Activated CD8-positive, alpha-beta T cell treated with anti-CD3 and anti-CD28 coated beads for 36 hours (primary cell): ENCODE measurements around the gene AMOTL2. TPM values are rescaled to one million over a fixed set of nuclear protein-coding genes. Genes with fewer than 3 reads are reported as not detected.

Experiments used
- ATAC-seq: fragments of 200-7000 bp; cut with Tn5 transposase; one replicate; pipeline ENCODE4 v1.10.0; 2021; ENCODE audit warnings: mild to moderate bottlenecking, moderate library complexity
- CTCF ChIA-PET: fragments of 350-600 bp; sonication (Branson Sonifier 250); formaldehyde crosslinking; loops from one replicate; lab custom pipeline; 2021; ENCODE audit warnings: antibody characterized with exemption; lab: Charles Lee
- POLR2A ChIA-PET: fragments of 350-600 bp; sonication (Branson Sonifier 250); formaldehyde crosslinking; loops from one replicate; lab custom pipeline; 2021; ENCODE audit warnings: antibody characterized with exemption; lab: Charles Lee
- DNase-seq: peaks from one replicate; pipeline ENCODE4 v3.0.0-alpha.2; 2020
- H3K27ac Mint-ChIP-seq: one replicate; pipeline ENCODE4 v1.8.0; 2021; ENCODE audit warnings: mild to moderate bottlenecking, mixed read lengths
- H3K27me3 Mint-ChIP-seq: one replicate; pipeline ENCODE4 v1.8.0; 2021; ENCODE audit warnings: mixed read lengths
- H3K36me3 Mint-ChIP-seq: one replicate; pipeline ENCODE4 v1.8.0; 2021; ENCODE audit warnings: low read depth, mixed read lengths
- H3K4me1 Mint-ChIP-seq: one replicate; pipeline ENCODE4 v1.8.0; 2021; ENCODE audit warnings: low read depth, mixed read lengths
- H3K4me3 Mint-ChIP-seq: one replicate; pipeline ENCODE4 v1.8.0; 2021; ENCODE audit warnings: mild to moderate bottlenecking, moderate library complexity, mixed read lengths
- H3K9me3 Mint-ChIP-seq: one replicate; pipeline ENCODE4 v1.8.0; 2021; ENCODE audit warnings: mixed read lengths
- intact Hi-C: fragments of 100-400 bp; cut with micrococcal nuclease; formaldehyde crosslinking; loops from one replicate; pipeline ENCODE4 v1.10.0; 2022
- total RNA-seq, 2 experiments: library from RNA; stranded (reverse); gene quantifications; one replicate each; pipeline ENCODE4 v1.2.3, GENCODE V29; 2021
- TF ChIP-seq, protein P1 (sequence below): fragments of 200-600 bp; IDR thresholded peaks from one replicate; pipeline ENCODE4 v1.8.0; 2022; ENCODE audit warnings: antibody characterized with exemption, mild to moderate bottlenecking

Gene AMOTL2
- total RNA-seq, 2 experiments from 2014 or later: not detected

DNA sequence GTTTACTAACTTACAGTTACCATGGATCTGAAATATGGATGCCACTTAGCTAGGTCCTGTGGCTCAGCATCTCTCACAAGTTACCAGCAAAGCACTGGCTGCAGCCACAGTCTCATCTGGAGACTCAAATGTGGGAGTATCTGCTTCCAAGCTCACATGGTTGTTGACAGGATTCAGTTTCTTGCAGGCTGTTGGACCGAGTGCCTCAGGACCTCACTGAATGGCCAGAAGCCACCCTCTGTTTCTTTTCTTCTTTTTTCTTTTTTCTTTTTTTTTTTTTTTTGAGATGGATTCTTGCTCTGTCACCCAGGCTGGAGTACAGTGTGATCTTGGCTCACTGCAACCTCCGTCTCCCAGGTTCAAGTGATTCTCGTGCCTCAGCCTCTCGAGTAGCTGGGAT lies 20.1 kb upstream of the AMOTL2 start:
- no peaks in the 10 kb centered on the region for H3K4me1 Mint-ChIP-seq
- POLR2A ChIA-PET: interaction anchor here (0.6 kb wide), 1 partner anchor 544 kb away, joined by 3 read pairs; no protein-coding TSS in a partner anchor
- no peaks in the 10 kb centered on the region for H3K36me3 Mint-ChIP-seq
- CTCF ChIA-PET: no interaction called here
- no peaks in the 10 kb centered on the region for H3K9me3 Mint-ChIP-seq
- intact Hi-C loops: no loop called here
- peaks cover 26% of the 10 kb centered on the region for H3K27me3 Mint-ChIP-seq
- H3K4me3 Mint-ChIP-seq: no peak overlapping the region
- DNase-seq: no peak
- no peak overlapping the region for H3K27ac Mint-ChIP-seq
- TF ChIP-seq, protein P1, sequence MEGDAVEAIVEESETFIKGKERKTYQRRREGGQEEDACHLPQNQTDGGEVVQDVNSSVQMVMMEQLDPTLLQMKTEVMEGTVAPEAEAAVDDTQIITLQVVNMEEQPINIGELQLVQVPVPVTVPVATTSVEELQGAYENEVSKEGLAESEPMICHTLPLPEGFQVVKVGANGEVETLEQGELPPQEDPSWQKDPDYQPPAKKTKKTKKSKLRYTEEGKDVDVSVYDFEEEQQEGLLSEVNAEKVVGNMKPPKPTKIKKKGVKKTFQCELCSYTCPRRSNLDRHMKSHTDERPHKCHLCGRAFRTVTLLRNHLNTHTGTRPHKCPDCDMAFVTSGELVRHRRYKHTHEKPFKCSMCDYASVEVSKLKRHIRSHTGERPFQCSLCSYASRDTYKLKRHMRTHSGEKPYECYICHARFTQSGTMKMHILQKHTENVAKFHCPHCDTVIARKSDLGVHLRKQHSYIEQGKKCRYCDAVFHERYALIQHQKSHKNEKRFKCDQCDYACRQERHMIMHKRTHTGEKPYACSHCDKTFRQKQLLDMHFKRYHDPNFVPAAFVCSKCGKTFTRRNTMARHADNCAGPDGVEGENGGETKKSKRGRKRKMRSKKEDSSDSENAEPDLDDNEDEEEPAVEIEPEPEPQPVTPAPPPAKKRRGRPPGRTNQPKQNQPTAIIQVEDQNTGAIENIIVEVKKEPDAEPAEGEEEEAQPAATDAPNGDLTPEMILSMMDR: no peak
- ATAC-seq: no peak

DNA sequence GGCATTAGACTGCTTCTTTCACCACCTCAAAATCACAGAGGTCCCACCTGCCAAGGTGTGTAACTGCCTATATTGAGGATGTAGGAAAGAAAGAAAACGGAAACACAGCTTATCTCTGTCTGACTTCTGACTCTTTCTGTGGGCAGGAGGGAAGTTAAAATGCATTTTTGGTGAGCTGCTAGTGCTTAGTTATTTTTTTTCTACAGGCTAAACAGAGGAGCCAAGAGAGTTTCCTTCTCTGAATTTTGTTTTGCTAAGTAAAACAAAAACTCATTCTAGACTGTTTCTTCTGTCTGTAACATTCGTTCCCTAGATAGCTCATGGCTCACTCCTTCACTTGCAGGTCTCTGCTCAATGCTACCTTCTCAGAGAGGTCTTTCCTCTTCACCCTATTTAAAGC lies 18.8 kb upstream of the AMOTL2 start:
- intact Hi-C loops: no loop called here
- CTCF ChIA-PET: interaction anchor here (1.2 to 1.8 kb wide), 2 partner anchors 15 to 180 kb away, joined by 3 to 6 read pairs; no protein-coding TSS in a partner anchor
- H3K27me3 Mint-ChIP-seq: peaks cover 28% of the 10 kb centered on the region
- H3K36me3 Mint-ChIP-seq: no peaks in the 10 kb centered on the region
- no peak overlapping the region for H3K4me3 Mint-ChIP-seq
- DNase-seq: no peak
- TF ChIP-seq, protein P1: no peak
- H3K4me1 Mint-ChIP-seq: no peaks in the 10 kb centered on the region
- no peaks in the 10 kb centered on the region for H3K9me3 Mint-ChIP-seq
- POLR2A ChIA-PET: no interaction called here
- H3K27ac Mint-ChIP-seq: no peak overlapping the region
- no peak for ATAC-seq

DNA sequence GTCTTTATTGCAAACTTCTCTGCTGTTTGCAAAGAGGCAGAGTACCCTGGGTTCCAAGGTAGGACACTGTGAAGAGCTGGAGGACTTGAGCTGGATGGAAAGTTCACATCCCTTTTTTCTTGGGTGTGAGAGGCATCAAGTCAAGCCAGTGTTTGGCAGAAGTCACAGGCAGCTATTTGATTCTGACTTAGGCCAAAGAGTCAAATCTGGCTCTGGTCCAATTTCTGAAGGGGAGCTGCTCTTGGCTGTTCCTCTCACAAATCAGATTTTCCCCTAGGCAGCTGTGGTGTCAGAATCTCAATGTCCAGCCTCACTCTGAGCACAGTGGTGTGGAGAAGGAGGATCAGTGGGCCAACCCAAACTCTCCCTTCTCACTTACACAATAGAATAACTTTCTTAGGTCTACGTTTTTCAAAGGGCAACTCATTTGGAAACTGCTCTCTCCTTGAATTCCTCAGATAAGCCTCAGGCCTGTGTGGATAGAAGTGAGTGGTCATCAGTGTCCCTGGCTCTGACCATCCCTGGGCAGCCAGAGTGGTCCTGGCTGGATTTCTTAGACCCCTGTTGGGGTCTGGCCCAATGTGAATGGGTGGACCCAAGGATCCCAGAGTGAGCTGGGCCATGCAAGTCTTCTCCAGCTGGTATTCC lies 18.2 kb upstream of the AMOTL2 start:
- ChIA-PET POLR2A (no interaction called here), CTCF (interaction anchor here (1.2 to 1.8 kb wide), 2 partner anchors 14 to 179 kb away, joined by 3 to 6 read pairs; no protein-coding TSS in a partner anchor)
- intact Hi-C loops: no loop called here
- no peak overlapping the region for H3K27ac Mint-ChIP-seq
- TF ChIP-seq, protein P1: no peak
- peaks cover 33% of the 10 kb centered on the region for H3K27me3 Mint-ChIP-seq
- no peaks in the 10 kb centered on the region for H3K36me3 Mint-ChIP-seq
- H3K4me1 Mint-ChIP-seq: no peaks in the 10 kb centered on the region
- H3K9me3 Mint-ChIP-seq: no peaks in the 10 kb centered on the region
- no peak for DNase-seq
- no peak overlapping the region for H3K4me3 Mint-ChIP-seq
- no peak for ATAC-seq

DNA sequence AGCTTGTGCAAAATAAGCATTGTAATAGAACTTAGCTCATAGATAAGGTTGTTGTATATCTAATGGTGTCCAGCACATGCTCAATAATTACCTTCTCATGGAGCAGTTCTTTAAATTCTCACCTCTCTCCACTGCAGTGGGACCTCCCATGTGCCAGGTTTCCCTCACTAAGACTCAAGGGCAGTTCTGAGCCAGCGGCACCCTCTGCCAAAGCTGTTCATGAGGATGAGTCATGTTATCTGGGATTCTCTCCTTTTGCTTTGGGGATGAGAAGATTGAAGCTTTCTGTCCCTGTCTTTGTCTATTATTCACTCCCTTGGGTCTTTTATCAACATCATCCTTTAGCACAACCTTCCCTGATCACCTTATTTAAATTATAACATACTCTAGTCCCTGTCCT lies 15.6 kb upstream of the AMOTL2 start:
- DNase-seq: no peak
- intact Hi-C loops: no loop called here
- peaks cover 22% of the 10 kb centered on the region for H3K27me3 Mint-ChIP-seq
- ChIA-PET POLR2A (no interaction called here), CTCF (no interaction called here)
- TF ChIP-seq, protein P1: no peak
- H3K4me1 Mint-ChIP-seq: no peaks in the 10 kb centered on the region
- H3K36me3 Mint-ChIP-seq: no peaks in the 10 kb centered on the region
- H3K4me3 Mint-ChIP-seq: no peak overlapping the region
- no peak for ATAC-seq
- no peaks in the 10 kb centered on the region for H3K9me3 Mint-ChIP-seq
- H3K27ac Mint-ChIP-seq: no peak overlapping the region

DNA sequence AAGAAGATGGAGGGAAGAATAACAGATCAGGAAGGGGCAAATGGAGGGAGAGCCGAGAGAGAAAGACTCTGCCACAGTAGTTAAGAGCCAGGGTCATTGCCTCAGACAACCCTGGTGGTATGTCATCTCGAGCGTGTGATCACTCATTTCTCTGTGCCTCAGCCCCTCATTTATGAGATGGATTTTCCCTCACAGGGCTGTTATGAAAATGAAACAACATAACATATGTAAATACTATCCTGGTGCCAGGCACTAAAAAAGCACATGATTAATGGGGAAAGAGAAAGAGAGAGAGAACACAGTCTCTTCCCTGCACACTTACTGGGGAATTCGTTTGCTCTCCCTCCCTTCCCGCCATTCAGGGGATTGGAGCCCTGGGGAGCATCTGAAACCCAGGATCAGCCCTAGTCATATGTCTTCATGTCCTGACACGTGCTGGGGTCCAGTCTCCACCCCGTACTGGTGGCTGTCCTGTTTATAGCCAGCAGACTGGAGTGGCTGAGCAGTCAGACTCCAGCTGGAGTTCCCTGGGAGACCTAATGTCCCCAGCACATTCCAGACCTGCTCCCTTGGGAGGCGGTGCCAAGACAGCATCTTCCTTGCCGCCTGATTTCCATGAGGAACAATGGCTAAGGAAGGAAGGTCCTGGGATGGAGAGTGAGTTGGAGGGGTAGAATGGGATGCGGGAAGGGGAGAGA lies 14.7 kb upstream of the AMOTL2 start:
- ATAC-seq: no peak
- H3K4me3 Mint-ChIP-seq: no peak overlapping the region
- H3K27me3 Mint-ChIP-seq: peaks cover 21% of the 10 kb centered on the region
- H3K4me1 Mint-ChIP-seq: no peaks in the 10 kb centered on the region
- ChIA-PET CTCF (no interaction called here), POLR2A (no interaction called here)
- H3K9me3 Mint-ChIP-seq: no peaks in the 10 kb centered on the region
- TF ChIP-seq, protein P1: no peak
- no peak overlapping the region for H3K27ac Mint-ChIP-seq
- H3K36me3 Mint-ChIP-seq: no peaks in the 10 kb centered on the region
- no peak for DNase-seq
- intact Hi-C loops: no loop called here
